Measurements from ENCODE around the gene ARHGEF17. TPM values are rescaled to one million over a fixed set of nuclear protein-coding genes. Genes with fewer than 3 reads are reported as not detected.

Gene ARHGEF17
- total and polyA plus RNA-seq, 2 of the 13 experiments (the other 11 are each of a cell fraction or from before 2014, with no cell fraction given) = 10.7 to 28.8 TPM

DNA sequence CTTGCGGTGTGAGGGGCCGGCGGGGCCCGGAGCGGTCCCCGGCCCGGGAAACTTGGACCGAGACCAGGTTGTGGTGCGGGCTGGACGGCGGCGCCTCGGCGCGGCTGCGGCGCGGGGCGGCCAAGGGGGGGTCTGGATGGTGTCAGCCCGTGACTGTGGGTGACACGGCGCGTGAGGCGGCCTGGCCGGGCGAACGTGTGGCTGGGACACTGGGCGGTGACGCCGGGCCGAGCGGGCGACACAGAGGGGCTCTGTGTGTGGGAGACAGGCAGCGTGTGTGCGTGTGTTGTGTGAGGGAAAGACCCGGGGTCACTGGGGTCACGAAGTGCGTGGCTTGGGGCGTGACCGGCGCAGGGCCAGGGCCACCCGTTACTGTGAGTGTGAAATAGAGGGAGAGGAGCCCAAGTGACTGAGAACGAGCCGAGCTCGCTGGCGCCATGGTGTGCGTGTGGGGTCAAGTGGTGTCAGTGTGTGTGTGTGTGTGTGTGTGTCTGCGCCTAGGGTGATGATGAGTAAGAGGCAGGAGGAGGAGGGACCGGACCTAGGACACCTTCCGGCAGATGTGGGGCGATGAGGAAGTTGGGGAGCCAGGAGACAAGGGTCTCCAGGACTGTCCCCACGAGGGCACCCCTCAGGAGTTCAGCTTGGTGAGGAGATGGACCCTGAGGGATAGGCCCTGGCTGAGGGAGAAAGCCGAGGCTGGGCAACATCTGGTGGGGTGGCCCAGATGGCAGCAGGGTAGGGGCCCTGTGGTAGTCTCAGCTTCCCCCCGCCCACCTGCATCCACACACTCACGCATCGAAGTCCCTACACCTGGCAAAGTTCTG is 68.9 kb downstream of the ARHGEF17 start (continued):
- TF ChIP-seq, protein P1, sequence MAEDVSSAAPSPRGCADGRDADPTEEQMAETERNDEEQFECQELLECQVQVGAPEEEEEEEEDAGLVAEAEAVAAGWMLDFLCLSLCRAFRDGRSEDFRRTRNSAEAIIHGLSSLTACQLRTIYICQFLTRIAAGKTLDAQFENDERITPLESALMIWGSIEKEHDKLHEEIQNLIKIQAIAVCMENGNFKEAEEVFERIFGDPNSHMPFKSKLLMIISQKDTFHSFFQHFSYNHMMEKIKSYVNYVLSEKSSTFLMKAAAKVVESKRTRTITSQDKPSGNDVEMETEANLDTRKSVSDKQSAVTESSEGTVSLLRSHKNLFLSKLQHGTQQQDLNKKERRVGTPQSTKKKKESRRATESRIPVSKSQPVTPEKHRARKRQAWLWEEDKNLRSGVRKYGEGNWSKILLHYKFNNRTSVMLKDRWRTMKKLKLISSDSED (CRISPR knock-in tag; IDR thresholded peaks at IDR 0.05) = no peak
- TF ChIP-seq ZNF20 (CRISPR knock-in tag; IDR thresholded peaks at IDR 0.05) = no peak
- 0 out of 2 replicates have a peak, but pooled peaks have one; percentile 51 for TF ChIP-seq EED (CRISPR knock-in tag; IDR thresholded peaks at IDR 0.05)
- peak; percentile 58 for TF ChIP-seq MYC (CRISPR knock-in tag; IDR thresholded peaks at IDR 0.05; ENCODE audit: borderline replicate concordance)
- TF ChIP-seq HNRNPUL1 (IDR thresholded peaks at IDR 0.05; ENCODE audit: low read depth, low read length) = no peak
- no peak for TF ChIP-seq KMT2B (CRISPR knock-in tag; IDR thresholded peaks at IDR 0.05)
- no peak for TF ChIP-seq TAF15 (IDR thresholded peaks at IDR 0.05; ENCODE audit: low read depth, low read length, poor library complexity, severe bottlenecking)
- TF ChIP-seq MTF1 (CRISPR knock-in tag; IDR thresholded peaks at IDR 0.05) = no peak
- no peak for TF ChIP-seq EZH2 (conservative IDR thresholded peaks at IDR 0.05; ENCODE audit: low read depth, low read length)
- TF ChIP-seq NCOA5 (CRISPR knock-in tag; IDR thresholded peaks at IDR 0.05) = no peak
- peak; percentile 75 for TF ChIP-seq MEIS1 (CRISPR knock-in tag; IDR thresholded peaks at IDR 0.05; ENCODE audit: borderline replicate concordance)
- no peak for TF ChIP-seq TEAD2 (CRISPR knock-in tag; IDR thresholded peaks at IDR 0.05)
- TF ChIP-seq EEA1 (CRISPR knock-in tag; IDR thresholded peaks at IDR 0.05; ENCODE audit: borderline replicate concordance) = no peak
- TF ChIP-seq THAP8 (CRISPR knock-in tag; IDR thresholded peaks at IDR 0.05; ENCODE audit: borderline replicate concordance) = no peak
- no peak; the same call in 1 of the 2 replicates for TF ChIP-seq ZNF790 (CRISPR knock-in tag; IDR thresholded peaks at IDR 0.05; ENCODE audit: borderline replicate concordance)
- 0 out of 2 replicates have a peak, but pooled peaks have one; percentile 48 for TF ChIP-seq SIN3A (IDR thresholded peaks at IDR 0.05; ENCODE audit: borderline replicate concordance, low read depth, low read length)
- TF ChIP-seq HOXA5 (CRISPR knock-in tag; IDR thresholded peaks at IDR 0.05) = no peak
- no peak for TF ChIP-seq NCOA1 (CRISPR knock-in tag; IDR thresholded peaks at IDR 0.05)
- TF ChIP-seq SATB2 (CRISPR knock-in tag; IDR thresholded peaks at IDR 0.05) = no peak
- TF ChIP-seq ZNF337 (CRISPR knock-in tag; IDR thresholded peaks at IDR 0.05; ENCODE audit: borderline replicate concordance, low read depth) = no peak
- TF ChIP-seq ZNF34 (CRISPR knock-in tag; IDR thresholded peaks at IDR 0.05; ENCODE audit: borderline replicate concordance) = no peak
- peak; percentile 68 for TF ChIP-seq RXRA (CRISPR knock-in tag; IDR thresholded peaks at IDR 0.05)
- no peak for TF ChIP-seq ZNF484 (CRISPR knock-in tag; IDR thresholded peaks at IDR 0.05; ENCODE audit: borderline replicate concordance, low read depth)
- no peak for TF ChIP-seq KDM6A (CRISPR knock-in tag; IDR thresholded peaks at IDR 0.05; ENCODE audit: low read depth)
- no peak for TF ChIP-seq ZKSCAN1 (IDR thresholded peaks at IDR 0.05; ENCODE audit: low read length)
- TF ChIP-seq DR1 (CRISPR knock-in tag; IDR thresholded peaks at IDR 0.05) = no peak
- no peak; the same call in 1 of the 2 replicates for TF ChIP-seq ZSCAN9 (CRISPR knock-in tag; IDR thresholded peaks at IDR 0.05; ENCODE audit: borderline replicate concordance)
- no peak for TF ChIP-seq ZNF792 (CRISPR knock-in tag; IDR thresholded peaks at IDR 0.05)
- no peak for TF ChIP-seq ZNF547 (CRISPR knock-in tag; IDR thresholded peaks at IDR 0.05)
- no peak for TF ChIP-seq ZNF3 (CRISPR knock-in tag; IDR thresholded peaks at IDR 0.05)
- TF ChIP-seq TBP (CRISPR knock-in tag; IDR thresholded peaks at IDR 0.05) = no peak
- TF ChIP-seq SMARCC2 (IDR thresholded peaks at IDR 0.05) = no peak

Data from HepG2 (cell line).